ENCODE results near the gene TMEM88.
A peak's percentile ranks its signal among the peaks of the same experiment; 100 is the strongest.

Gene TMEM88

DNA sequence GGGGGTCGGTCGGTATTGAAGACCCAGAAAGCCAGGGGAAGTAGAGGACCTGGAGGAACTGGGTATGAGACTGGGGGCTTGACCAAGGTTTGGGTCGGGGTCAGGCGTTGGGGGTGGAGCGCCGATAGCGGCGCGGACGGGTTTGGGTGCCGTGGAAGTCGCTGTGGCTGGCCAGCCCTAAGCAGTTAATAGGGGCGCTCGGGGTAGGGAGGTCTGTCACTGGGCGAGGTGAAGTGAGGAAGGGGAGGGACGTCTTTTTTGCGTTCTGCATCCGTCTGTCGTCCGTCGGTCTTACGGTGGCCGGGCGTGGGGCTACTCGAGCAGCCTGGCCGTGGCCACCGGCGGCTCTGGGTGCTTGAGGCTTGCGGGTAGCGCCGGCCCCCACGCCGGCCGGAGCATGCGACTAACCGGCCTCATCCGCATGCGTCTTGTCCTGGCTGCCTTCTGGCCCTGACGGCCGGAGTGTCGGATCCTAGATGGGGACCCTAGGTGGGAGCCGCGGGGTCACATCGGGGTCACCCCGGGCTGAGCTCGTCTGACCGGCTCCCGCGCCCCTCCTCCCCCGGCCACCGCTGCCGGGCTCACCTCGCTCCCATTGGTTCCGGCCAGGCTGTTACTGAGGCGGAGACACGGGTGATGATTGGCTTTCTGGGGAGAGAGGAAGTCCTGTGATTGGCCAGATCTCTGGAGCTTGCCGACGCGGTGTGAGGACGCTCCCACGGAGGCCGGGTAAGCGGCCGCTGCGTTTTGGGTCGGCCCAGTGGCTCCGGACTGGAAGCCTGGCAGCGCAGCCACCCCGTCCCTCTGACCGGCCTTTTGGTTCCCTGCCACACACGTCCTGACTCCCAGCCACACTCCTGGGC lies 10.3 kb upstream of the TMEM88 start:
- peak; percentile 97 for DNase-seq

DNA sequence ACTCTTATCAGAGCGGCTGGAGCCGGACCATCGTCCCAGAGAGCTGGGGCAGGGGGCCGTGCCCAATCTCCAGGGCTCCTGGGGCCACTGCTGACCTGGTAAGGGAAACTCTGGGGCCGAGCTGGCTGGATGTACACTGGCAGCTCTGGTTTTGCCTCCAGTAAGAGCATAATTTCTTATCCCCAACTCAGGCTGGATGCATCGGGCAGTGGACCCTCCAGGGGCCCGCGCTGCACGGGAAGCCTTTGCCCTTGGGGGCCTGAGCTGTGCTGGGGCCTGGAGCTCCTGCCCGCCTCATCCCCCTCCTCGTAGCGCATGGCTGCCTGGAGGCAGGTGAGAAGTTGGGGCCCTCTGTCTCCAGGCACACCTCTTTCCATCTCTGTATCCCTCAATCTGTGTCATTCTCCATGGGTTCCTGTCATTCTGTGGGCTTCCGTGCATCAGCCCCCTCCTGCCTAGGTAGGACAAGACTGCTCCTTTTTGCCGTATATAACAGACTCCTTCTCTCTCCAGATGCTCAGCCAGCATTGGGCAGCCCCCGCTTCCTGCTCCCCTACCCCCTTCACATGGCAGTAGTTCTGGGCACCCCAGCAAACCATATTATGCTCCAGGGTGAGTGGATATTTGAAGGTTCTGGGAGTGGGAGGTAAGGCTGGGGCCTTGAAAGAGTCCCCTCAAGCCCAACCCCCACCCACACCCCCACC lies 9.4 kb upstream of the TMEM88 start:
- no peak for DNase-seq

DNA sequence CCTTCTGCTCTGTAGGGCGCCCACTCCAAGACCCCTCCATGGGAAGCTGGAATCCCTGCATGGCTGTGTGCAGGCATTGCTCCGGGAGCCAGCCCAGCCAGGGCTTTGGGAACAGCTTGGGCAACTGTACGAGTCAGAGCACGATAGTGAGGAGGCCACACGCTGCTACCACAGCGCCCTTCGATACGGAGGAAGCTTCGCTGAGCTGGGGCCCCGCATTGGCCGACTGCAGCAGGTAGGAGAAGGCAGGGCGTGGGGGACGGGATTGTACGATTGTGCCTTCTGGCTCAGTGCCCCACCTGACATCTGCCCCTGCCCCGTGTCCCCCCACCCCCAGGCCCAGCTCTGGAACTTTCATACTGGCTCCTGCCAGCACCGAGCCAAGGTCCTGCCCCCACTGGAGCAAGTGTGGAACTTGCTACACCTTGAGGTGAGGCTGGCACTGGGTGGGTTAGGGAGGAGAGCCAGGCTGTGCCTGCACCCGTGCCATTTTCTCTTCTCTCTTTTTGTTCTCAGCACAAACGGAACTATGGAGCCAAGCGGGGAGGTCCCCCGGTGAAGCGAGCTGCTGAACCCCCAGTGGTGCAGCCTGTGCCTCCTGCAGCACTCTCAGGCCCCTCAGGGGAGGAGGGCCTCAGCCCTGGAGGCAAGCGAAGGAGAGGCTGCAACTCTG lies 8.7 kb upstream of the TMEM88 start:
- no peak for DNase-seq

DNA sequence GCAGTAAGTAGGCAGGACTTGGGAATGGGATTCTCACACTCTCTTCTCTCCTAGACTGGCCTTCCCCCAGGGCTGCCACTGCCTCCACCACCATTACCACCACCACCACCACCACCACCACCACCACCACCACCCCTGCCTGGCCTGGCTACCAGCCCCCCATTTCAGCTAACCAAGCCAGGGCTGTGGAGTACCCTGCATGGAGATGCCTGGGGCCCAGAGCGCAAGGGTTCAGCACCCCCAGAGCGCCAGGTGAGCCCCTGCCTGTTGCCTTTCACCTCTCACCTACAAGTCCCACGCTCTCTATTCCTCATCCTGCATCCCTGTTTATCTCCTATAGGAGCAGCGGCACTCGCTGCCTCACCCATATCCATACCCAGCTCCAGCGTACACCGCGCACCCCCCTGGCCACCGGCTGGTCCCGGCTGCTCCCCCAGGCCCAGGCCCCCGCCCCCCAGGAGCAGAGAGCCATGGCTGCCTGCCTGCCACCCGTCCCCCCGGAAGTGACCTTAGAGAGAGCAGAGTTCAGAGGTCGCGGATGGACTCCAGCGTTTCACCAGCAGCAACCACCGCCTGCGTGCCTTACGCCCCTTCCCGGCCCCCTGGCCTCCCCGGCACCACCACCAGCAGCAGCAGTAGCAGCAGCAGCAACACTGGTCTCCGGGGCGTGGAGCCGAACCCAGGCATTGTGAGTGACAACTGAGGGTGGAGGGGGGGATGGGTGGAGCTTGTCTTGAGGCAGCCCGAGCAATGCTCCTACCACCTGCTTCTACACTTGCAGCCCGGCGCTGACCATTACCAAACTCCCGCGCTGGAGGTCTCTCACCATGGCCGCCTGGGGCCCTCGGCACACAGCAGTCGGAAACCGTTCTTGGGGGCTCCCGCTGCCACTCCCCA lies 7.9 kb upstream of the TMEM88 start:
- no peak for DNase-seq

DNA sequence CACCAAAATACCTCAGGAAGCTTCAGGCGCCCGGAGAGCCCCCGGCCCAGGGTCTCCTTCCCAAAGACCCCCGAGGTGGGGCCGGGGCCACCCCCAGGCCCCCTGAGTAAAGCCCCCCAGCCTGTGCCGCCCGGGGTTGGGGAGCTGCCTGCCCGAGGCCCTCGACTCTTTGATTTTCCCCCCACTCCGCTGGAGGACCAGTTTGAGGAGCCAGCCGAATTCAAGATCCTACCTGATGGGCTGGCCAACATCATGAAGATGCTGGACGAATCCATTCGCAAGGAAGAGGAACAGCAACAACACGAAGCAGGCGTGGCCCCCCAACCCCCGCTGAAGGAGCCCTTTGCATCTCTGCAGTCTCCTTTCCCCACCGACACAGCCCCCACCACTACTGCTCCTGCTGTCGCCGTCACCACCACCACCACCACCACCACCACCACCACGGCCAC lies 6.7 kb upstream of the TMEM88 start:
- DNase-seq = no peak

DNA sequence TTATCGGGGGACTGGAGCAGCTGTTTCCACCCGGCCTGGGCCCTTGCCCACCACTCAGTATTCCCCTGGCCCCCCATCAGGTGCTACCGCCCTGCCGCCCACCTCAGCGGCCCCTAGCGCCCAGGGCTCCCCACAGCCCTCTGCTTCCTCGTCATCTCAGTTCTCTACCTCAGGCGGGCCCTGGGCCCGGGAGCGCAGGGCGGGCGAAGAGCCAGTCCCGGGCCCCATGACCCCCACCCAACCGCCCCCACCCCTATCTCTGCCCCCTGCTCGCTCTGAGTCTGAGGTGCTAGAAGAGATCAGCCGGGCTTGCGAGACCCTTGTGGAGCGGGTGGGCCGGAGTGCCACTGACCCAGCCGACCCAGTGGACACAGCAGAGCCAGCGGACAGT lies 6.1 kb upstream of the TMEM88 start:
- no peak for DNase-seq

DNA sequence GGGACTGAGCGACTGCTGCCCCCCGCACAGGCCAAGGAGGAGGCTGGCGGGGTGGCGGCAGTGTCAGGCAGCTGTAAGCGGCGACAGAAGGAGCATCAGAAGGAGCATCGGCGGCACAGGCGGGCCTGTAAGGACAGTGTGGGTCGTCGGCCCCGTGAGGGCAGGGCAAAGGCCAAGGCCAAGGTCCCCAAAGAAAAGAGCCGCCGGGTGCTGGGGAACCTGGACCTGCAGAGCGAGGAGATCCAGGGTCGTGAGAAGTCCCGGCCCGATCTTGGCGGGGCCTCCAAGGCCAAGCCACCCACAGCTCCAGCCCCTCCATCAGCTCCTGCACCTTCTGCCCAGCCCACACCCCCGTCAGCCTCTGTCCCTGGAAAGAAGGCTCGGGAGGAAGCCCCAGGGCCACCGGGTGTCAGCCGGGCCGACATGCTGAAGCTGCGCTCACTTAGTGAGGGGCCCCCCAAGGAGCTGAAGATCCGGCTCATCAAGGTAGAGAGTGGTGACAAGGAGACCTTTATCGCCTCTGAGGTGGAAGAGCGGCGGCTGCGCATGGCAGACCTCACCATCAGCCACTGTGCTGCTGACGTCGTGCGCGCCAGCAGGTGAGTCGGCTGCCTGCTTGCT lies 5.6 kb upstream of the TMEM88 start:
- DNase-seq = no peak

DNA sequence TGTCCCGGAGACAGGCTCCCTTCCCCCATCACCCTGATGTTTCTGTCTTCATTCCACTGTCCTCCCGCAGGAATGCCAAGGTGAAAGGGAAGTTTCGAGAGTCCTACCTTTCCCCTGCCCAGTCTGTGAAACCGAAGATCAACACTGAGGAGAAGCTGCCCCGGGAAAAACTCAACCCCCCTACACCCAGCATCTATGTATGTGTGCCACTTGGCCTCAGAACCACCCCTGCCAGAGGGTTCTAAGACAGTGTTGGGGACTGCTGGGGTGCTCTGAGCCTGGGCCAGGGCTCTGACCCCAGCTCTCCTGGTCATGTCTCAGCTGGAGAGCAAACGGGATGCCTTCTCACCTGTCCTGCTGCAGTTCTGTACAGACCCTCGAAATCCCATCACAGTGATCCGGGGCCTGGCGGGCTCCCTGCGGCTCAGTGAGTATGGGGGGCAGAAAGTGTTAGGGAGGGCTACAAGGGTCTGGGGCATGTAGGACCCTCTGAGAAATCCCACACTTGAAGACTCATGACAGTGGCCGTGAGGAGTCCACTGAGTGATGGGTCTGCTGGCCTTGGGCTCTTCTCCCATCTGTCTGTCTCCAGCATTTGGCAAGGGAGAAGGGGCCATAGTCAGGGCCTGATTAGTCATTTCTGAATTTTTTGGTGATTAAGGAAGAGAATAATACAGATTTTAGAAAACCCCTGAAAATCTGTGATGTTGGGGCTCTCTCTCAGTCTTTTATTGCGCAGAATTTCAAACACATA lies 4.9 kb upstream of the TMEM88 start:
- no peak for DNase-seq

DNA sequence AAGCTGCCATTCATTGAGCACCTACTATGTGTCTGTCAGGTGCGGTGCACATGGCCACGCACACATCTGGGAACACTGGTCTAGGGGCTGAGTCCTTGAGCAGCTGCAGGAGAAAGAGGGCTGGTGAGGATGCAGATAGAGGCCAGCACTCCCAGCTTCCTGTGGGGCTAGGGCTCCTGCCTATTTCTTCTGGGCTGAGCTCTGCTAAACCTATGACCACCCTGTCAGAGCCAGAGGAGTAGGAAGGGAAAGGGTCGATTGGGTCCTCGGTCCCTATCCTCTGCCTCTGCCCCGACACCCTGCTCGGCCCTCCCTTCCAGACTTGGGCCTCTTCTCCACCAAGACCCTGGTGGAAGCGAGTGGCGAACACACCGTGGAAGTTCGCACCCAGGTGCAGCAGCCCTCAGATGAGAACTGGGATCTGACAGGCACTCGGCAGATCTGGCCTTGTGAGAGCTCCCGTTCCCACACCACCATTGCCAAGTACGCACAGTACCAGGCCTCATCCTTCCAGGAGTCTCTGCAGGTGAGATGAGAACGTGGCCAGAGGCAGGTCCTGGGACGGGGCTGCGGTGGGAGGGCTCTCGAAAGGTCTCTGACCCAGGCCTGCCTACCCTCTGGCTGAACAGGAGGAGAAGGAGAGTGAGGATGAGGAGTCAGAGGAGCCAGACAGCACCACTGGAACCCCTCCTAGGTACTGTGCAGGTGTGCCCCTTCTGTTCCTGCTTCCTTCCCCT lies 4.0 kb upstream of the TMEM88 start:
- no peak for DNase-seq

DNA sequence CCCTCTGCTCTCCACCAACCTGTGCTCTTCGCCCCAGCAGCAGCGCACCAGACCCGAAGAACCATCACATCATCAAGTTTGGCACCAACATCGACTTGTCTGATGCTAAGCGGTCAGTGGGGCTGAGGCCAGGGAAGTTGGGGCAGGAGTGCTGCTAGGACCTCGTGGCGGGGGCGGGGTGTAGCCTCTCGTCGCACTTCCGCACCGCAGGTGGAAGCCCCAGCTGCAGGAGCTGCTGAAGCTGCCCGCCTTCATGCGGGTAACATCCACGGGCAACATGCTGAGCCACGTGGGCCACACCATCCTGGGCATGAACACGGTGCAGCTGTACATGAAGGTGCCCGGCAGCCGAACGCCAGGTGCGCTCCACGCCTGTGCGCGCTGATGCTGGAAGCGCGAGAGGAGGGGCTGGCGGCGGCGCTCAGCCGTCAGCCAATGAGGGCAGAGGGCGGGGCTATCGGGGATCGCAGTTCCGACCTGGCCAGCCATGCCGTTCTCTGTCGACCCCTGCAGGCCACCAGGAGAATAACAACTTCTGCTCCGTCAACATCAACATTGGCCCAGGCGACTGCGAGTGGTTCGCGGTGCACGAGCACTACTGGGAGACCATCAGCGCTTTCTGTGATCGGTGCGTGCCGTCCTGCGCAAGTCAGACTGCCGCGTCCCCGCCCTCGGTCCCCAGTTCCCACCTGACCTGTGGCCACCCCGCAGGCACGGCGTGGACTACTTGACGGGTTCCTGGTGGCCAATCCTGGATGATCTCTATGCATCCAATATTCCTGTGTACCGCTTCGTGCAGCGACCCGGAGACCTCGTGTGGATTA lies 3.2 kb upstream of the TMEM88 start:
- DNase-seq = peak; percentile 88

DNA sequence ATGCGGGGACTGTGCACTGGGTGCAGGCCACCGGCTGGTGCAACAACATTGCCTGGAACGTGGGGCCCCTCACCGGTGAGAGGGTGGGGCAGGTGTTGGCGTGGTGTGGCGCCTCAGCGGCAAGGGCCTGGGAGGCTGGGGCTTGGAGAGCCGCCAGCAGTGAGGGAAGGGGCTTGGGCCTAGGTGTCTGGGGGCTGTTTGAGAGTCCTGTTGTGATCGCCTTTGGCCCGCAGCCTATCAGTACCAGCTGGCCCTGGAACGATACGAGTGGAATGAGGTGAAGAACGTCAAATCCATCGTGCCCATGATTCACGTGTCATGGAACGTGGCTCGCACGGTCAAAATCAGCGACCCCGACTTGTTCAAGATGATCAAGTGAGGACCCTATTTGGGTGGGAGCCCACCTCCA lies 2.6 kb upstream of the TMEM88 start:
- no peak for DNase-seq

DNA sequence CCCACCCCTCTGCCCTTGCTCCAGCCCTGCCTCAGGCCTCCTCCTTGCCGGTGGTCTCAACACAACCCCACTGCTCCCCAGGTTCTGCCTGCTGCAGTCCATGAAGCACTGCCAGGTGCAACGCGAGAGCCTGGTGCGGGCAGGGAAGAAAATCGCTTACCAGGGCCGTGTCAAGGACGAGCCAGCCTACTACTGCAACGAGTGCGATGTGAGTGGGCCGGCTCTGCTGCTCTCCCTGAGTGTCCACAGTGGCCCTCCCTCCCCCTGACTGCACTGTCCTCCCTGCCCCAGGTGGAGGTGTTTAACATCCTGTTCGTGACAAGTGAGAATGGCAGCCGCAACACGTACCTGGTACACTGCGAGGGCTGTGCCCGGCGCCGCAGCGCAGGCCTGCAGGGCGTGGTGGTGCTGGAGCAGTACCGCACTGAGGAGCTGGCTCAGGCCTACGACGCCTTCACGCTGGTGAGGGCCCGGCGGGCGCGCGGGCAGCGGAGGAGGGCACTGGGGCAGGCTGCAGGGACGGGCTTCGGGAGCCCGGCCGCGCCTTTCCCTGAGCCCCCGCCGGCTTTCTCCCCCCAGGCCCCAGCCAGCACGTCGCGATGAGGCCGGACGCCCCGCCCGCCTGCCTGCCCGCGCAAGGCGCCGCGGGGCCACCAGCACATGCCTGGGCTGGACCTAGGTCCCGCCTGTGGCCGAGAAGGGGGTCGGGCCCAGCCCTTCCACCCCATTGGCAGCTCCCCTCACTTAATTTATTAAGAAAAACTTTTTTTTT lies 1.8 kb upstream of the TMEM88 start:
- no peak for DNase-seq

DNA sequence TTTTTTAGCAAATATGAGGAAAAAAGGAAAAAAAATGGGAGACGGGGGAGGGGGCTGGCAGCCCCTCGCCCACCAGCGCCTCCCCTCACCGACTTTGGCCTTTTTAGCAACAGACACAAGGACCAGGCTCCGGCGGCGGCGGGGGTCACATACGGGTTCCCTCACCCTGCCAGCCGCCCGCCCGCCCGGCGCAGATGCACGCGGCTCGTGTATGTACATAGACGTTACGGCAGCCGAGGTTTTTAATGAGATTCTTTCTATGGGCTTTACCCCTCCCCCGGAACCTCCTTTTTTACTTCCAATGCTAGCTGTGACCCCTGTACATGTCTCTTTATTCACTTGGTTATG lies 1.2 kb upstream of the TMEM88 start:
- DNase-seq = no peak

DNA sequence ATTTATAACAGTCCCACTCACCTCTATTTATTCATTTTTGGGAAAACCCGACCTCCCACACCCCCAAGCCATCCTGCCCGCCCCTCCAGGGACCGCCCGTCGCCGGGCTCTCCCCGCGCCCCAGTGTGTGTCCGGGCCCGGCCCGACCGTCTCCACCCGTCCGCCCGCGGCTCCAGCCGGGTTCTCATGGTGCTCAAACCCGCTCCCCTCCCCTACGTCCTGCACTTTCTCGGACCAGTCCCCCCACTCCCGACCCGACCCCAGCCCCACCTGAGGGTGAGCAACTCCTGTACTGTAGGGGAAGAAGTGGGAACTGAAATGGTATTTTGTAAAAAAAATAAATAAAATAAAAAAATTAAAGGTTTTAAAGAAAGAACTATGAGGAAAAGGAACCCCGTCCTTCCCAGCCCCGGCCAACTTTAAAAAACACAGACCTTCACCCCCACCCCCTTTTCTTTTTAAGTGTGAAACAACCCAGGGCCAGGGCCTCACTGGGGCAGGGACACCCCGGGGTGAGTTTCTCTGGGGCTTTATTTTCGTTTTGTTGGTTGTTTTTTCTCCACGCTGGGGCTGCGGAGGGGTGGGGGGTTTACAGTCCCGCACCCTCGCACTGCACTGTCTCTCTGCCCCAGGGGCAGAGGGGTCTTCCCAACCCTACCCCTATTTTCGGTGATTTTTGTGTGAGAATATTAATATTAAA lies 638 bp upstream of the TMEM88 start:
- no peak for DNase-seq

DNA sequence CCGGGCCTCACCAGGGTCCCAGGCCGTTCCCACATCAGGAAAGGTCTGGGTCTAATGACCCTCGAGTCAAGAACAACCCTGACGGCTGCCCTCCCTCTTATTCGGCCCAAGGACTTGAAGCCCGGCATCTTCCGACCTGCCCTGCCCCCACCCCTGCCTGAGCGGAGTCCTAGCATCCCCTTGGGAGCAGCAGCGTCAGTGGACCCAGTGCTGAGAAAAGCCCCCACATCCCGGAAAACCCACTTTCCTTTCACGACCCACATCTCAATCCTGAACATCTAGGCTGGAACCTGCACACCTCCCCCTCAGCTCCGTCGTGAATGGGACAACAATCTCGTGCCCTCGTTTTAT lies 769 bp downstream of the TMEM88 start:
- DNase-seq = no peak

DNA sequence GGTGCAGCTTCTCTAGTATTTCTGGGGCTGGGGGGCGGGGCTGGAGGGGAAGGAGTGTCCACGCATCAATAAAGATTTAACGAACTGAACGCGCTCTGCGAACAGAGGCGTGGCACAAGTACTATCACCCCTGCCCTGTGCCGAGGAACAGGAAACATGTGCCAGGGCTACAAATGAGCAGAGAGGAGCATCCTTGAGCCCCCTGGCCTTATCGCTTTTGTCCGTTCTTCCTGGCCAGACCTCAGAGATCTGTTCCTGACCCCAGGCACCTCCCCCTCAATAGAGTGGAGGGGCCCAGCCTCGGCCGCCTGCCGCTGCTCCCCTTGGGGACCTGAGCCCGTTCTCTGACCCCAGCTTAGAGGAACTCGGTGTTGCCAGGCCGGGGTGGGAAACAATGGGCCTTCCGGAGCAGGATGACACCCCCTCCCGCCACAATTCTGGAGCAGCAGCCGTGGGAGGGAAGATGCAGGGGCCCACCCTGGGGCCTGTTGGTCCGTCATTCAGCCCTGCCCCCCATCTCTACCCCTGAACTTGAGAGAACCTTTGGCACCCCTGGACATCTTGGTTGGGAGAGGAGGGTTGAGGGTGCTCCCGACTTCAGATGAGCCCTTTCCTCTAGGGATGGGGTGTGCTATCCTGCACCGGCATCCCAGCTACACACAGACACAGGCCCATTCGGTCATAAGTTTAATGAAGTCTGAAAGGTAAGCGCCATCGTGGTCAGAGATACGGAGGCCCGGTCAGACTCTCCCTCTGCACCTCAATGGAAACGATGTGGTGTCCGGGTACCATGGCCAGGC lies 1.3 kb downstream of the TMEM88 start:
- no peak for DNase-seq

DNA sequence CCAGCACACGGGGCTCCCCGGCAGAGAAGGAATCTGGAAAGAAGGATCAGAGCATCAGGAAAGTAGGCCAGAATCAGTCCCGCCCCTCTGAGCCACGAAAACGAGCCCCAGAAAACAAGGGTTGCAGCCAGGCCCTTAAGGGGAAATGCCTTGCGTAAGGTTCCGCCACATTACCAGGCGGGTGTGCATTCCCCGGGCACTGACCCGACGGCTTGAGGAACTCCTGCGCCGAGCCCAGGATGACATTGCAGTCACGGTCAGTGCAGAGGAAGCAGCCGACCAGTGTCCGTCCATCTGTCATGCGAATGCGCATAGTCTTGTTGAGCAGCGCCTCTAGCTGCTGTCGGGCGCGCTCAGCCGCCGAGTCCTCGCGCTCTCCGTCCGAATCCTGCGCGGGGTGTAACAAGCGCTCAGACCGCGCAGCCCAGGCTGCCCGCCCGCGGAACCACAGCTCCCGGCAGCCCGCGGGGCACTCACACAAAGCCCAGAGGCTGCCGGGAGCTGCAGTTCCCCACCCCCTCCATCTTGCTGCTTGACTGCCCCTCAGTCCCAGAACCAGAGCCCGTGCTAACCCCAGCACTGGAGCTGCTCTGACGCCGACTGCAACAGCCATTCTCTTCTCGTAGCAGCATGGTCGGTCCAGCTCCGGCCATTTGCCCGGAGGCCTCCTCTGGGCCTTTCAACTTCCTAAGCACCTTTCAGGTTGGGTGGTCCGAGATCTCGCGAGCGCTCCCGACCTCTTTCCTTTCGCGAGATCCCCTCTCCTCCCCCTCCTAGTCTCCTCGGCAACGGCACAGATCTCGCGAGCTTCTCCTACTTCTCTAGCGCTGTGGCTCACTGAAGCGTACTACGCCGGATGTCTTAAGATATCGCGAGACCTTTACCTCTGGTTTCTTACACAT lies 2.2 kb downstream of the TMEM88 start, which contains the start of gene NAA38:
Gene NAA38, minus strand, starts transcription at position 749 of the 902 bp plus-strand sequence. Its CDS starts 96 bp downstream, at position 653.
- DNase-seq = peak; percentile 97

Data from midbrain (tissue), 1 donor.